CD8-positive, alpha-beta memory T cell (primary cell): ENCODE measurements around the gene DPP3. TPM values are rescaled to one million over a fixed set of nuclear protein-coding genes. Genes with fewer than 3 reads are reported as not detected.
"Not testable (repeated sequence)": the region's sequence is repeated elsewhere in the genome, so short reads cannot be mapped to it uniquely, and the experiment has no call there.

Experiments used
- CTCF ChIA-PET: fragments of 350-600 bp; sonication (Branson Sonifier 250); formaldehyde crosslinking; loops from one replicate; lab custom pipeline; 2021; ENCODE audit warnings: antibody characterized with exemption; lab: Charles Lee
- POLR2A ChIA-PET: fragments of 350-600 bp; sonication (Branson Sonifier 250); formaldehyde crosslinking; loops from one replicate; lab custom pipeline; 2021; ENCODE audit warnings: antibody characterized with exemption; lab: Charles Lee
- DNase-seq, 5 donors: peaks; one replicate each; pipeline versions ENCODE4 v3.0.0 to v3.0.0-alpha.2; 2020 to 2022; ENCODE audit warnings: mixed read lengths in 1 of 5
- H3K27ac ChIP-seq: one replicate; pipeline ENCODE4 v1.7.0; 2013; ENCODE audit warnings: low read depth, mild to moderate bottlenecking, low read length, moderate library complexity
- H3K27me3 ChIP-seq: 2 replicates; pipeline ENCODE4 v1.7.0; 2013; ENCODE audit warnings: low read length, mild to moderate bottlenecking; ENCODE audit not compliant: insufficient read depth, poor library complexity, severe bottlenecking
- H3K36me3 ChIP-seq: 2 replicates; pipeline ENCODE4 v1.7.0; 2013; ENCODE audit warnings: mild to moderate bottlenecking, low read length, moderate library complexity; ENCODE audit not compliant: insufficient read depth
- H3K4me1 ChIP-seq: 2 replicates; pipeline ENCODE4 v1.7.0; 2013; ENCODE audit warnings: mild to moderate bottlenecking, low read length, moderate library complexity; ENCODE audit not compliant: insufficient read depth
- H3K4me3 ChIP-seq: 2 replicates; pipeline ENCODE4 v1.7.0; 2013; ENCODE audit warnings: mild to moderate bottlenecking, low read length
- H3K9me3 ChIP-seq: 2 replicates; pipeline ENCODE4 v1.7.0; 2013; ENCODE audit warnings: mild to moderate bottlenecking, low read length
- H3K27ac Mint-ChIP-seq, 8 donors: one replicate each; pipeline ENCODE4 v1.8.0; 2020 to 2021; ENCODE audit warnings: mixed read lengths in 8 of 8, mild to moderate bottlenecking in 6 of 8, inconsistent platforms in 3 of 8, moderate library complexity in 3 of 8
- H3K27me3 Mint-ChIP-seq, 2 donors: one replicate each; pipeline ENCODE4 v1.8.0; 2020 to 2021; ENCODE audit warnings: mixed read lengths in 2 of 2, mild to moderate bottlenecking in 1 of 2, moderate library complexity in 1 of 2
- H3K36me3 Mint-ChIP-seq, 3 donors: one replicate each; pipeline ENCODE4 v1.8.0; 2020 to 2021; ENCODE audit warnings: mixed read lengths in 3 of 3, inconsistent platforms in 1 of 3, mild to moderate bottlenecking in 1 of 3
- H3K4me1 Mint-ChIP-seq, 3 donors: one replicate each; pipeline ENCODE4 v1.8.0; 2020 to 2021; ENCODE audit warnings: mixed read lengths in 3 of 3, inconsistent platforms in 1 of 3, mild to moderate bottlenecking in 1 of 3
- H3K4me3 Mint-ChIP-seq, 7 donors: one replicate each; pipeline ENCODE4 v1.8.0; 2020 to 2021; ENCODE audit warnings: mixed read lengths in 7 of 7, mild to moderate bottlenecking in 6 of 7, moderate library complexity in 4 of 7, inconsistent platforms in 2 of 7
- H3K9me3 Mint-ChIP-seq, 5 donors: one replicate each; pipeline ENCODE4 v1.8.0; 2020 to 2022; ENCODE audit warnings: mixed read lengths in 5 of 5, mild to moderate bottlenecking in 3 of 5, moderate library complexity in 2 of 5, inconsistent platforms in 1 of 5
- polyA plus RNA-seq: library from polyadenylated mRNA; unstranded; fragments of 300-500 nt; fragmentation: Illumina TruSeq; gene quantifications from one replicate; pipeline ENCODE4 v1.2.3, GENCODE V29; 2021
- total RNA-seq, 2 experiments: library from RNA; stranded (reverse); gene quantifications; one replicate each; pipeline ENCODE4 v1.2.3, GENCODE V29; 2021

Gene DPP3
- total RNA-seq (10 to 100 TPM; 67.7 to 80.1 TPM), polyA plus RNA-seq (32.5 TPM)

GRCh38 chr11:66480117-66480938 lies at the start of gene DPP3:
Gene DPP3 (plus strand): TSS chr11:66480434. CDS start chr11:66482201, 1,767 bp downstream.
- no peaks in the 10 kb centered on the region for H3K9me3 ChIP-seq
- no peaks in the 10 kb centered on the region for H3K36me3 ChIP-seq
- H3K36me3 Mint-ChIP-seq: peaks cover 0 to 30% (median 0%) of the 10 kb centered on the region in 3 donors
- H3K4me1 ChIP-seq: peaks cover 18% of the 10 kb centered on the region
- H3K27me3 ChIP-seq: no peaks in the 10 kb centered on the region
- no peaks in the 10 kb centered on the region for H3K9me3 Mint-ChIP-seq
- peak within 1 kb of the TSS; percentile 87 to 99 (median 92) for H3K4me3 Mint-ChIP-seq
- POLR2A ChIA-PET: interaction anchor here (0.6 to 2.5 kb wide), 13 partner anchors 8 to 916 kb away, joined by 3 to 43 read pairs (median 3); partner anchors contain the start of genes ACTN3, BBS1, MRPL11 and PELI3
- peaks cover 22 to 40% (median 30%) of the 10 kb centered on the region in 3 donors for H3K4me1 Mint-ChIP-seq
- H3K27me3 Mint-ChIP-seq: peaks cover 0 to 1% of the 10 kb centered on the region in 2 donors
- peak; percentile 93 to 97 (median 94) for DNase-seq
- peak within 1 kb of the TSS; percentile 90 for H3K4me3 ChIP-seq
- CTCF ChIA-PET: interaction anchor here (0.6 to 1.7 kb wide), 9 partner anchors 10 to 197 kb away, joined by 3 to 9 read pairs (median 4); partner anchors contain the start of genes MRPL11, PELI3 and RBM4B
- peak within 1 kb of the TSS; percentile 83 for H3K27ac ChIP-seq
- peak within 1 kb of the TSS; percentile 74 to 97 (median 92) for H3K27ac Mint-ChIP-seq

GRCh38 chr11:66431287-66431686 lies 48.9 kb upstream of the DPP3 start:
- H3K4me1 Mint-ChIP-seq, H3K4me3 ChIP-seq, POLR2A ChIA-PET, H3K4me1 ChIP-seq, H3K27ac Mint-ChIP-seq, H3K27me3 Mint-ChIP-seq, H3K9me3 Mint-ChIP-seq, H3K9me3 ChIP-seq, H3K27me3 ChIP-seq, H3K27ac ChIP-seq, DNase-seq: not testable (repeated sequence)
- H3K36me3 Mint-ChIP-seq: peaks cover 3 to 34% (median 16%) of the 10 kb centered on the region in 3 donors
- peak overlapping the region in 1 of 7 donors; percentile 45 for H3K4me3 Mint-ChIP-seq
- CTCF ChIA-PET: interaction anchor here (1.1 kb wide), 2 partner anchors 8 to 24 kb away, joined by 3 to 12 read pairs; partner anchors contain the start of gene MRPL11
- H3K36me3 ChIP-seq: peaks cover 13% of the 10 kb centered on the region

GRCh38 chr11:66431871-66432329 lies 48.3 kb upstream of the DPP3 start:
- H3K4me1 ChIP-seq, POLR2A ChIA-PET, H3K27me3 Mint-ChIP-seq, H3K4me1 Mint-ChIP-seq, H3K27ac ChIP-seq, DNase-seq, H3K27me3 ChIP-seq, H3K9me3 ChIP-seq, H3K27ac Mint-ChIP-seq, H3K9me3 Mint-ChIP-seq, H3K4me3 ChIP-seq: not testable (repeated sequence)
- CTCF ChIA-PET: interaction anchor here (1.0 kb wide), 1 partner anchor 9 kb away, joined by 3 read pairs; no protein-coding TSS in a partner anchor
- peaks cover 19% of the 10 kb centered on the region for H3K36me3 ChIP-seq
- peak overlapping the region in 1 of 7 donors; percentile 45 for H3K4me3 Mint-ChIP-seq
- H3K36me3 Mint-ChIP-seq: peaks cover 3 to 40% (median 21%) of the 10 kb centered on the region in 3 donors

- no peak for DNase-seq
- POLR2A ChIA-PET: interaction anchor here (0.5 kb wide), 1 partner anchor 154 kb away, joined by 6 read pairs; no protein-coding TSS in a partner anchor
Observed at GRCh38 chr11:66432597-66432996, 47.6 kb upstream of the DPP3 start.

GRCh38 chr11:66437979-66438503 lies 42.2 kb upstream of the DPP3 start:
- H3K9me3 ChIP-seq: no peaks in the 10 kb centered on the region
- POLR2A ChIA-PET: interaction anchor here (0.9 to 1.6 kb wide), 5 partner anchors 16 to 240 kb away, joined by 3 to 16 read pairs (median 9); partner anchors contain the start of genes DPP3, PELI3 and RBM4B
- peaks cover 0 to 5% (median 2%) of the 10 kb centered on the region in 5 donors for H3K9me3 Mint-ChIP-seq
- peak overlapping the region; percentile 77 to 100 (median 96) for H3K27ac Mint-ChIP-seq
- H3K27me3 ChIP-seq: no peaks in the 10 kb centered on the region
- H3K36me3 Mint-ChIP-seq: peaks cover 4 to 36% (median 13%) of the 10 kb centered on the region in 3 donors
- H3K27me3 Mint-ChIP-seq: peaks cover 0 to 6% of the 10 kb centered on the region in 2 donors
- DNase-seq: no peak
- CTCF ChIA-PET: interaction anchor here (0.8 to 2.6 kb wide), 18 partner anchors 7 to 240 kb away, joined by 3 to 18 read pairs (median 6); partner anchors contain the start of genes DPP3, NPAS4, PELI3 and RBM4B
- H3K4me1 Mint-ChIP-seq: peaks cover 8 to 16% (median 8%) of the 10 kb centered on the region in 3 donors
- H3K4me3 Mint-ChIP-seq: peak overlapping the region; percentile 80 to 94 (median 92)
- H3K36me3 ChIP-seq: peaks cover 22% of the 10 kb centered on the region
- peak overlapping the region; percentile 68 for H3K4me3 ChIP-seq
- H3K4me1 ChIP-seq: peaks cover 7% of the 10 kb centered on the region
- H3K27ac ChIP-seq: peak overlapping the region; percentile 67

More at GRCh38 chr11:66432597-66432996, 47.6 kb upstream of the DPP3 start:
- H3K27me3 Mint-ChIP-seq: peaks cover 0 to 3% of the 10 kb centered on the region in 2 donors
- no peak overlapping the region for H3K27ac ChIP-seq
- no peaks in the 10 kb centered on the region for H3K9me3 Mint-ChIP-seq
- H3K36me3 Mint-ChIP-seq: peaks cover 3 to 42% (median 21%) of the 10 kb centered on the region in 3 donors
- H3K4me3 ChIP-seq: no peak overlapping the region
- H3K4me3 Mint-ChIP-seq: no peak overlapping the region
- H3K4me1 Mint-ChIP-seq: peaks cover 0 to 3% (median 3%) of the 10 kb centered on the region in 3 donors
- H3K4me1 ChIP-seq: no peaks in the 10 kb centered on the region
- CTCF ChIA-PET: interaction anchor here (1.0 kb wide), 1 partner anchor 9 kb away, joined by 3 read pairs; no protein-coding TSS in a partner anchor
- H3K9me3 ChIP-seq: no peaks in the 10 kb centered on the region
- H3K27ac Mint-ChIP-seq: peak overlapping the region in 2 of 8 donors; percentile 14 to 15
- no peaks in the 10 kb centered on the region for H3K27me3 ChIP-seq
- H3K36me3 ChIP-seq: peaks cover 22% of the 10 kb centered on the region

- CTCF ChIA-PET: interaction anchor here (0.6 to 2.6 kb wide), 29 partner anchors 8 to 239 kb away, joined by 3 to 18 read pairs (median 4); partner anchors contain the start of genes CTSF, DPP3, NPAS4 and PELI3
- H3K4me1 ChIP-seq: peaks cover 7% of the 10 kb centered on the region
- peak; percentile 73 to 91 (median 86) for DNase-seq
- H3K27ac ChIP-seq: peak within 1 kb of the TSS; percentile 67
- peaks cover 22% of the 10 kb centered on the region for H3K36me3 ChIP-seq
- H3K27me3 Mint-ChIP-seq: peaks cover 1 to 10% of the 10 kb centered on the region in 2 donors
- H3K4me1 Mint-ChIP-seq: peaks cover 8 to 16% (median 8%) of the 10 kb centered on the region in 3 donors
- H3K27ac Mint-ChIP-seq: peak within 1 kb of the TSS; percentile 77 to 100 (median 97)
- H3K27me3 ChIP-seq: no peaks in the 10 kb centered on the region
- peak within 1 kb of the TSS; percentile 80 to 94 (median 92) for H3K4me3 Mint-ChIP-seq
- peak within 1 kb of the TSS; percentile 68 for H3K4me3 ChIP-seq
- no peaks in the 10 kb centered on the region for H3K9me3 ChIP-seq
- H3K36me3 Mint-ChIP-seq: peaks cover 11 to 32% (median 16%) of the 10 kb centered on the region in 3 donors
- POLR2A ChIA-PET: interaction anchor here (0.5 to 1.6 kb wide), 9 partner anchors 17 to 935 kb away, joined by 3 to 16 read pairs (median 5); partner anchors contain the start of genes DPP3, PELI3 and RBM4B
- H3K9me3 Mint-ChIP-seq: peaks cover 1 to 11% (median 9%) of the 10 kb centered on the region in 5 donors
Observed at GRCh38 chr11:66438504-66439466, 41.4 kb upstream of the DPP3 start, which contains the start of gene MRPL11. Gene MRPL11 (minus strand): TSS chr11:66438848. CDS start chr11:66438754, 94 bp downstream.
